ENCODE results near the gene FXR2.
A peak's percentile ranks its signal among the peaks of the same experiment; 100 is the strongest.

FXR2 gene

GRCh38 chr17:7587420-7588151, 27.1 kb downstream of the FXR2 start:
- no peak for DNase-seq

DNA sequence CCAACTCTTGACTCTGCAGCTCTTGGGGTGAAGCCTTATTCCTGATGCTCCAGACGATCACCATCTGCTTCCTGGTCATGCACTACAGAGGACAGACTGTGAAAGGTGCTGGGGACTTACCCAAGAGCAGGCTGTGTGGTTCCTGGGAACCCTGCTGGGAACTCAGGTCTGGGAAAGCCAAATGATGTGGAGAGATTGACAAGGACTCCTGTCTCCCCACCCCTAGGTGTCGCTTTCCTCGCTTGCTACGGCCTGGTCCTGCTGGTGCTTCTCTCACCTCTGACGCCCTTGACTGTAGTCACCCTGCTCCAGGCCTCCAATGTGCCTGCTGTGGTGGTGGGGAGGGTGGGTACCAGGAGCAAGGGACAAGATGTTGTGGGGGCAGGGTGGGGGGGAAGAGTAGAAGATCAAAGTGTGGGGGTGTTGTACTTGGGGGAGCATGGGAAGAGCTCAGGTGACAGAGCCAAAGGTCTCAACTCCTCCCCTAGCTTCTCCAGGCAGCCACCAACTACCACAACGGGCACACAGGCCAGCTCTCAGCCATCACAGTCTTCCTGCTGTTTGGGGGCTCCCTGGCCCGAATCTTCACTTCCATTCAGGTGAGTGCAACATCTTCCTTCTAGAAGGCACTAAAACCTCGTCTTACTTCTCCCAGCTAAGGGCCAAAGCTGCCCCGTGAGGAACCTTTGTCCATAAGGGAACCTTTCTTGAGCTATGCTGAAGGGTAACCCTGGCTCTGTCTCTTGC, 27.9 kb downstream of the FXR2 start:
- no peak for DNase-seq

DNA sequence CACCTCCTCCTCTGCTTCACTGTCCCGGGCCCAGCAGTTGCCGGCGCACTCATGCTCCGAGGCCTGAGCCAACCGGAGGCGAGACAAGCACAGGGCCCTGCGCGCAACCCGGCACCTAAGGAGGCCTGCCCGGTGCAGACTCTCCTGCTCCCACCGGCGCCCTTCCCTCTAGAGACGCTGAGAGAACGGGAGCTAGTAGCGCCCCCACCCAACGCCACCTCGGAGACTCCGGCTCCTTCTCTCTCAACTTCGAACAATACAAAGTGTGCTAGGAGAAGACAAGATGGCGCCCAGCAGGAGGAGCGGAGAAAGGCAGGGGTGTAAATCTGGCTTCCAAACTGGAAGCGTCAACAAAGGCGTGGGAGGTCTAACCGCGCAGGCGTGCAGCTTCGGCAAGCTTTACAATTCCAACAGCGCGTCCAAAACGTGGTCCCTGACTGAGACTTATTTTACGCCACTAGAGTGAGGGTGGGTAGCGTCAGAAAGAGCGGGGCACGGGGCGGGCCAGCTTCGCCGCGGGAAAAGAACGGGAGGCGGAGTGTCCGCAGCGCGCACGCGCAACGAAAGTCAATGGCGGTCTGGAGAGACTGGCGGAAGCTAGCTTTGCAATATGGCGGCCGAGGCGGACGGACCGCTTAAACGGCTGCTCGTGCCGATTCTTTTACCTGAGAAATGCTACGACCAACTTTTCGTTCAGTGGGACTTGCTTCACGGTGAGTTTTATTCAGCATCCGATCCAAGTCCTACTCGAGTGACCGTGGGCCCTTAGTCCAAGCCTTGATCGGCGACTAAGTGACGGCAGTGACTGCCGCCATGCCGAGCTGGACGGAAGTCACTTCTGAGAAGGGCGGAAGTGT, 31.2 kb downstream of the FXR2 start, which contains the start of gene MPDU1:
Gene MPDU1, plus strand, starts transcription at position 600 of the 857 bp plus-strand sequence. Its CDS starts 11 bp downstream, at position 611.
- peak; percentile 97 for DNase-seq

DNA sequence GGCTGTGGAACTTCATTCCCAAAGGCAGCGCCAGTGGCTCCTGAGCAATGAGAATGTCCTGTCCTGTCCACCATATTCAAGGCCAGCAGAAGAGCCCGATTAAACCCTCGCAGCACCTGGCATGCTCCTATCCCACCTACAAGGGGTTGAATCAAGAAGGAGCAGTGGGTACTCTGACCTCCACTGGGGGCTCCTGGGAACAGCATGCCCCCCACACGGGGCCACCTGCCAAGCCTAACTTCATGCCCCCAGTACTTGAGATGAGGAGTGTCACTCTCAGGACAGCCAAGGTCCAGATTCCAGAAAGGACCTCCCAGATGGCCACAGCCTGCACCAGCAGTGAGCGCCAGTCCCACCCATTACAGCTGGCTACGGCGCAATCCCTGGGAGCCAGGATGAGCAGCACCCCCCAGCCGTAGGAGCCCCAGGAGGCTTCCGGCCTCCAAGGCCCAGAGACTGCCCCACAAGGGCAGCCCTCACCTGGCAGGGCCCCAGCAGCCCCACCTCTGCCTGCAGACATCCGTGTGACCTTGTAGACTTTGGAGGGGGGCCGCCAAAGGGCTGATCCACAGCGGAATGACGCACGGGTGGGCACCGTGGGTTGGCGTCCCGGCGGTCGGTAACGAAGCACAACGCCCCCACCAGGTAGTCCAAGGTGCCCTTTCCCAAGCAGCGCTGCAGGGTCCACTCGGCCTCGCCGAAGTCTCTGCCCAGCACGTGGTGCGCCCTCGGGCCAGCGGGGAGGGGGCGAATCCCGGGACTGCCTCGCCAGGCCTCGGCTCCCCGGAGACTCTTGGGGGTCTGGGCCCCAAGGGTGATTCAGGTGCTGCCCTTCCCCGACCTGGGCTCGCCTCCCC, 32.1 kb downstream of the FXR2 start:
- no peak for DNase-seq

DNA sequence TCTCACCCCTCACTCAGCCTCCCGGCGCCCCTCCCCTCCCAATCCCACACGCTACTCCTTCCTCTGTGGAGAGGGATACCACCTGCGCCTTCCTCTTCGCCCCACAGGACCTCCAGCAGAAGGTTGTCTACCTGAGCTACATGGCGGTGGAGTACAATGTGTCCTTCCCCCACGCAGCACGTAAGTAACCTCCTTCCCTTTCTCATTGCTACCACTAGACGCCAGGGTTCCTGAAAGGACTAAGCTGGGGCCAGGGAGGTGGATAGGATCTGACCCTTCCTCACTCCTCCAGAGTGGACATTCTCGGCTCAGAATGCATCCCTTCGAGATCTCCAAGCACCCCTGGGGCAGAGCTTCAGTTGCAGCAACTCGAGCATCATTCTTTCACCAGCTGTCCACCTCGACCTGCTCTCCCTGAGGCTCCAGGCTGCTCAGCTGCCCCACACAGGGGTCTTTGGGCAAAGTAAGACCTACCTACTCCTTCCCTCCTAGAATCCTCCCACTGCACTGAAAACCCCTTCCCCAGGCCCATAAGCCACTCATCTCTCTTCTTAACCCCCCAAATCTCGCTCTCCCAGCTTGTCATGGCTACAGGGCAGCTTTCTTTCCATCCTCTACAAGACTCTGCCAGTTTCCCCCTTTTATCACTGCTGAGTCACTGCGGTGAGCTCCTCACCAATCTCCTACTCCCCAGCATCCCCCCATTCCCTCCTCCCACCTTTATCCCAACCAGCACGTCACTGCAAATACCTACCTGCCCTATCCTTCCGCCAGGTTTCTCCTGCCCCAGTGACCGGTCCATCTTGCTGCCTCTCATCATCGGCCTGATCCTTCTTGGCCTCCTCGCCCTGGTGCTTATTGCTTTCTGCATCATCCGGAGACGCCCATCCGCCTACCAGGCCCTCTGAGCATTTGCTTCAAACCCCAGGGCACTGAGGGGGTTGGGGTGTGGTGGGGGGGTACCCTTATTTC, 33.8 kb downstream of the FXR2 start:
- DNase-seq: no peak

- DNase-seq: no peak
Measured at GRCh38 chr17:7579834-7580603, 34.7 kb downstream of the FXR2 start.

DNA sequence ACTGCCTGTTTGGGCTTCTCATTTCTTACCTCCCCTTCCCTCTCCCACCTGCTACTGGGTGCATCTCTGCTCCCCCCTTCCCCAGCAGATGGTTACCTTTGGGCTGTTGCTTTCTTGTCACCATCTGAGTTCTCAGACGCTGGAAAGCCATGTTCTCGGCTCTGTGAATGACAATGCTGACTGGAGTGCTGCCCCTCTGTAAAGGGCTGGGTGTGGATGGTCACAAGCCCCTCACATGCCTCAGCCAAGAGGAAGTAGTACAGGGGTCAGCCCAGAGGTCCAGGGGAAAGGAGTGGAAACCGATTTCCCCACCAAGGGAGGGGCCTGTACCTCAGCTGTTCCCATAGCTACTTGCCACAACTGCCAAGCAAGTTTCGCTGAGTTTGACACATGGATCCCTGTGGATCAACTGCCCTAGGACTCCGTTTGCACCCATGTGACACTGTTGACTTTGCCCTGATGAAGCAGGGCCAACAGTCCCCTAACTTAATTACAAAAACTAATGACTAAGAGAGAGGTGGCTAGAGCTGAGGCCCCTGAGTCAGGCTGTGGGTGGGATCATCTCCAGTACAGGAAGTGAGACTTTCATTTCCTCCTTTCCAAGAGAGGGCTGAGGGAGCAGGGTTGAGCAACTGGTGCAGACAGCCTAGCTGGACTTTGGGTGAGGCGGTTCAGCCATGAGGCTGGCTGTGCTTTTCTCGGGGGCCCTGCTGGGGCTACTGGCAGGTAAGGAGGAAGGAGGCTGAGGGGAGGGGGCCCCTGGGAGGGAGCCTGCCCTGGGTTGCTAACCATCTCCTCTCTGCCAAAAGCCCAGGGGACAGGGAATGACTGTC, 35.5 kb downstream of the FXR2 start, which contains the start of gene CD68:
Gene CD68, plus strand, starts transcription at position 638 of the 833 bp plus-strand sequence. Its CDS starts 40 bp downstream, at position 678.
- DNase-seq: no peak

GRCh38 chr17:7577327-7578199, 37.1 kb downstream of the FXR2 start:
- DNase-seq: no peak

DNA sequence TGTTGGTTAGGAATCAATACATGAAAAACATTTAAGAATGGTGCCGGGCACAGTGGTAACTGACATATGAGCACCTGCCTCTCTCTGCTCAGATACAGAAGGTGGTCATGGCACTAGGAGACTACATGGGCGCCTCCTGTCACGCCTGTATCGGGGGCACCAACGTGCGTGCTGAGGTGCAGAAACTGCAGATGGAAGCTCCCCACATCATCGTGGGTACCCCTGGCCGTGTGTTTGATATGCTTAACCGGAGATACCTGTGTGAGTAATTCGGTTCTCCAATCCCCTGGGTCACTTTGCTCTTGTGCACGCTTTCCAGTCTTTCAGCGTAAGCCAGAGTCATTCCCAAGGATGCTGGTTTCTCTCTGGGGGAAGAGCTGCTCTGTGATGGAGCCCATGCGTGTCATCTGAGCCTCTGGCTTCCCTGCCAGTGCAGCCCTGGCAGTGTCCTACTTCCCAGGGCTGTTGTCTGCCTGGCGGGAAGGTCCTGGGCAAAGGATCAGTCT, 38.2 kb downstream of the FXR2 start:
- no peak for DNase-seq

DNA sequence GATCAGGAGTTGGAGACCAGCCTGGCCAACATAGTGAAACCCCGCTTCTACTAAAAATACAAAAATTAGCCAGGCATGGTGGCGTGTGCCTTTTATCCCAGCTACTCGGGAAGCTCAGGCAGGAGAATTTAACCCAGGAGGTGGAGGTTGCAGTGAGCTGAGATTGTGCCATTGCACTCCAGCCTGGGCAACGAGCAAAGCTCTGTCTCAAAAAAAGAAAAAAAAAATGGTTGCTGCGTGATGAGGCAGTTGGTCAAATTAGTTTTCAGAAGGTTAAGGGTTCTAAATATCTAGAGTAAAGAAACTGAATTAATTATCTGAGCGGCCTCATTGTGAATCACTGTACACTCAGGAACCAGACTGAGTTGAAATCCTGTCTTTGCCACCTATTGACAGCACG, 38.7 kb downstream of the FXR2 start:
- no peak for DNase-seq

DNA sequence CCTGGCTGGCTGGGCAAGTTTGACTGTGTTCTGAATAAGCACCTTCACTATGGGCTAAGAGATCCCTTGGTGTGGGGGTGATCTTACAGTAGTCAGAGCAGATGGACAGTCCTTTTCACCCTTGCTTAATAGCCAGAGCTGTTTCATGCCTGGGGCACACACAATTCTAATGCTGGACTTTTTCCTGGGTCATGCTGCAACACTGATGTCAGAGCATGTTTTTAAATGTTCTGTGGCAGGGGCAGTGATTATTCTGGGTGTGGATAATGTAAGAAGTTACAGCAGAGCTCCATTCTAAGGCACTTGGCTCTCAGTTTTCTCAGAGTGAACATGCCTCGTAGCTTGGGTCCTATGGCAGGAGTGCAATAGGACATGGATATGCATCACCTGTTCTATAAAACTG, 39.2 kb downstream of the FXR2 start:
- DNase-seq: no peak

DNA sequence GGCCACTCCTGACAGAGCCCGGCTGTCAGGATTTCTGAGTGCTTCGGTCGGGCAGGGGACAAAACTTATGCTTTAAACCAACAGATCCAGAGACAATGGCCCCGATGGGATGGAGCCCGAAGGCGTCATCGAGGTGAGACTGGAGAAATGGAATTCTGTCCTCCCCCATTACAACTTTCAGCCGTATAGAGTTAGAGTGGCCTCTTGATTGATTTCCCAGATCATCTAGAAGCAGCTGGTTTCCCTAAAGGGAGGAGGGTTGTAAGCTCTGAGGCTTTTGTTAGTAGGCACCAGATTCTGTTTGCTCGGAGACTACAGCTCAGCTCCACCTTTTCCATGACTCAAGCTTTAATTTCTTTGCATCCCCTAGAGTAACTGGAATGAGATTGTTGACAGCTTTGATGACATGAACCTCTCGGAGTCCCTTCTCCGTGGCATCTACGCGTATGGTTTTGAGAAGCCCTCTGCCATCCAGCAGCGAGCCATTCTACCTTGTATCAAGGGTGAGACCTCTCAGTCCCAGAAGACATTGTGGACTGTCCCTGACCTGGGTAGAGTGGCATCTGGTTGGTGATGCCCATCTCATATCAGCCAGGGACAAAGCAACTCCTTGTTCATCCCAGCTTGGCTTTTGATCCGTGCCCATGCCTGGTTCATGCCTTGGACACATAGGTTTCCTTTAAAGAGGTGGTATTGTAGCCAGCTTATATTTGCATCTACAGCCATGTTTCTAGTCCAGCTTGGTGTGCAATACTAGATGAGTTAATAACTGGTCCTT, 40.3 kb downstream of the FXR2 start:
- no peak for DNase-seq

DNA sequence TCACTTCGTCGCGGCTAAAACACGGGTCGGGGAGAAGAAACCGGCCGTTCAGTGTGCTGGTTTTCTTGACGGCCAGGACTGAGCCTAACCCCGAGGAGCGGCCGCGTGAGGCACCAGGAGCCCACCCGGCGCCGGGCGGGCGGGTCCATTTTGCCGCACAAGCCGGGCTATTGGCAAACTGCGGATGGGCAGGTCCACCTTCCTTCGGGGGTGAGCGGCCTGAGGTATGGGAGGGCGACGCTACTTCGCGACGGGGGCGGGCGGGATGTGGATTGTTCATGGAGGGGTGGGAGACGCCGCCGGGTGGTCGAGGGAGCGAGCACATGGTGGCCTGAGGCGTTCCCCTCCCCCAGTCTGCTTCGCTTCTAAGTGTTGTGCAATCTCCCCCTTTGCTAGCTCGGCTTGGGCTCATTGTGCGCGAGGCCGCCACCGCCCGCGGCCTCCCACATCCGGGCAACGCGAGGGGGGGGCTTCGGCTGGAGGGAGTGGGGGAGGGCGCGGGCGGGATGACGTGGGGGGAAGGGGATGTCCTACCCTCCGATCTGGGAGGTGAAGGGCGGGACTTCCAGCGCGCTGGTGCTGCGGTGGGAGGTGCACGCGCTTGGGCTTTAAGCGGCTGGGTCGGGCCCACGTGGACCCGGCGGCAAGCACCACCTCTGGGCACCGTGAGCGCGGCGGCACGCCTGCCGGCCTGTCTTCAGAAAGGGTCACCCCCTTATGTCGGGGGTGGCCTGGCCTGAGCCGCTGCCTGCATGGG, 41.2 kb downstream of the FXR2 start:
- peak; percentile 53 for DNase-seq

DNA sequence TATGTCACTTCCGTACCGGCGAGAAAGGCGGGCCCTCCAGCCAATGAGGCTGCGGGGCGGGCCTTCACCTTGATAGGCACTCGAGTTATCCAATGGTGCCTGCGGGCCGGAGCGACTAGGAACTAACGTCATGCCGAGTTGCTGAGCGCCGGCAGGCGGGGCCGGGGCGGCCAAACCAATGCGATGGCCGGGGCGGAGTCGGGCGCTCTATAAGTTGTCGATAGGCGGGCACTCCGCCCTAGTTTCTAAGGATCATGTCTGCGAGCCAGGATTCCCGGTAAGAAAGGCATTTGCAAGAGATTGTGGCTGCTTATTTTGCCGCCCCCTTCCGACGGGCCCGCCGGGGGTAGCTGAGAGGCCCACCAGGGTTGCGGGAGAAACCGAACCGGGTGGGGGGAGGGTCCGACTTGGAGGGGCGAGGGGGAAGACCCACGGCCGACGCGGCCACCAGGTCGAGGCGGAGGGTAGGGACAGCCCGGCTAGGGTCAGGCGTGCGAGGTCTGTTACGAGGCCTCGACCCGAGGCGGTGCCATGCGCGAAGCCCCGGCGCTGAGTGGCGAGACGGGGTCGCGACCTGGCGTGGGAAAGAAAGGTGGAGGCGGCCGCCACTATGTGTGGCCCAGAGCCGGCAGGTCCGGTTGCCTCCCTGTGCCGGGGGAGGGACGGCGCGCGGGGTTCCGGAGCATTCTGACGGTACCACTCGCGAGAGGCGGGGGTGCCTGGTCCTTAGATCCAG, 41.9 kb downstream of the FXR2 start:
- peak; percentile 98 for DNase-seq

DNA sequence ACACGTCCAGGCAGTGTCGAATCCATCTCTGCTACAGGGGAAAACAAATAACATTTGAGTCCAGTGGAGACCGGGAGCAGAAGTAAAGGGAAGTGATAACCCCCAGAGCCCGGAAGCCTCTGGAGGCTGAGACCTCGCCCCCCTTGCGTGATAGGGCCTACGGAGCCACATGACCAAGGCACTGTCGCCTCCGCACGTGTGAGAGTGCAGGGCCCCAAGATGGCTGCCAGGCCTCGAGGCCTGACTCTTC, 42.4 kb downstream of the FXR2 start:
- no peak for DNase-seq

GRCh38 chr17:7570351-7570750, 44.3 kb downstream of the FXR2 start:
- DNase-seq: no peak
